ENCODE data around the gene NOTO.

GRCh38 chr2:73258913-73259215 is 56.5 kb downstream of the NOTO start:
- TF ChIP-seq POLR2A (IDR thresholded peaks at IDR 0.05) (no peak), EP300 (IDR thresholded peaks at IDR 0.05) (no peak)

Measured in upper lobe of left lung (tissue), 4 donors.